ENCODE data around the gene CAMTA1. TPM values are rescaled to one million over a fixed set of nuclear protein-coding genes. Genes with fewer than 3 reads are reported as not detected.

Gene CAMTA1
- polyA plus RNA-seq, 1 of the 3 experiments (the other 2 are of a cell fraction), result 63.1 TPM

DNA sequence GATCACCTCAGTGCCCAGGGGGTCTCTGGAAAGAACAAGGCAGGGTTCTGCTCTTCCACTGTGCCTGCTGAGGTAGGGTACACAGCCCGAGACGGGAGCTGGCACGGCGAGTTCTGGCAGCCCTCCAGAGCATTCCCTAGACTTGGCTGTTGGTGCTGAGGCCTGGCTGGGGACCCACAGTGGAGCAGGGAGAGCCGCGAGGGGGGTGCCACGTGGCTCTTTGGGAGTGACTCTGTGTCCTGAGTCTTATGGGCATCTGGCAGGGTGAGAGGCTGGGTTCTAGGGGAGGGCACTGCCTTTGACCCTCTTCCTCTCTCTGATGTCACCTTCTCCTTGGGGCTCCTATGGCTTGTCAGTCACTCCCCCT lies 336.4 kb downstream of the CAMTA1 start (continued):
- no peak for TF ChIP-seq CTCF (IDR thresholded peaks at IDR 0.05)

GRCh38 chr1:7127322-7128075 lies 342.2 kb downstream of the CAMTA1 start:
- H3K27me3 ChIP-seq (ENCODE audit: insufficient read depth), result no peaks in the 10 kb centered on the region
- H3F3A ChIP-seq (replicated peaks; ENCODE audit: insufficient read depth), result no peaks in the 10 kb centered on the region
- no peak for DNase-seq
- WGBS (ENCODE audit: low lambda C conversion rate), result 87% methylated on average over 10 of the region's 12 CpGs
- no peaks in the 10 kb centered on the region for H4K20me1 ChIP-seq (ENCODE audit: insufficient read depth)
- TF ChIP-seq, protein P1, sequence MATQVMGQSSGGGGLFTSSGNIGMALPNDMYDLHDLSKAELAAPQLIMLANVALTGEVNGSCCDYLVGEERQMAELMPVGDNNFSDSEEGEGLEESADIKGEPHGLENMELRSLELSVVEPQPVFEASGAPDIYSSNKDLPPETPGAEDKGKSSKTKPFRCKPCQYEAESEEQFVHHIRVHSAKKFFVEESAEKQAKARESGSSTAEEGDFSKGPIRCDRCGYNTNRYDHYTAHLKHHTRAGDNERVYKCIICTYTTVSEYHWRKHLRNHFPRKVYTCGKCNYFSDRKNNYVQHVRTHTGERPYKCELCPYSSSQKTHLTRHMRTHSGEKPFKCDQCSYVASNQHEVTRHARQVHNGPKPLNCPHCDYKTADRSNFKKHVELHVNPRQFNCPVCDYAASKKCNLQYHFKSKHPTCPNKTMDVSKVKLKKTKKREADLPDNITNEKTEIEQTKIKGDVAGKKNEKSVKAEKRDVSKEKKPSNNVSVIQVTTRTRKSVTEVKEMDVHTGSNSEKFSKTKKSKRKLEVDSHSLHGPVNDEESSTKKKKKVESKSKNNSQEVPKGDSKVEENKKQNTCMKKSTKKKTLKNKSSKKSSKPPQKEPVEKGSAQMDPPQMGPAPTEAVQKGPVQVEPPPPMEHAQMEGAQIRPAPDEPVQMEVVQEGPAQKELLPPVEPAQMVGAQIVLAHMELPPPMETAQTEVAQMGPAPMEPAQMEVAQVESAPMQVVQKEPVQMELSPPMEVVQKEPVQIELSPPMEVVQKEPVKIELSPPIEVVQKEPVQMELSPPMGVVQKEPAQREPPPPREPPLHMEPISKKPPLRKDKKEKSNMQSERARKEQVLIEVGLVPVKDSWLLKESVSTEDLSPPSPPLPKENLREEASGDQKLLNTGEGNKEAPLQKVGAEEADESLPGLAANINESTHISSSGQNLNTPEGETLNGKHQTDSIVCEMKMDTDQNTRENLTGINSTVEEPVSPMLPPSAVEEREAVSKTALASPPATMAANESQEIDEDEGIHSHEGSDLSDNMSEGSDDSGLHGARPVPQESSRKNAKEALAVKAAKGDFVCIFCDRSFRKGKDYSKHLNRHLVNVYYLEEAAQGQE (IDR thresholded peaks at IDR 0.05; ENCODE audit: low read depth, low read length), result no peak
- TF ChIP-seq FOXJ3 (CRISPR knock-in tag; IDR thresholded peaks at IDR 0.05), result no peak
- no peak for TF ChIP-seq FOSL2 (IDR thresholded peaks at IDR 0.05; ENCODE audit: borderline replicate concordance, low read depth)
- TF ChIP-seq IRF3 (IDR thresholded peaks at IDR 0.05; ENCODE audit: low read depth, low read length), result no peak
- TF ChIP-seq NRF1 (IDR thresholded peaks at IDR 0.05; ENCODE audit: low read depth, low read length), result no peak
- no peak for TF ChIP-seq MAX (IDR thresholded peaks at IDR 0.05; ENCODE audit: low read depth)
- TF ChIP-seq MXI1 (IDR thresholded peaks at IDR 0.05; ENCODE audit: low read depth, low read length), result no peak
- TF ChIP-seq EZH2phosphoT487 (IDR thresholded peaks at IDR 0.05; ENCODE audit: borderline replicate concordance, low read depth), result no peak
- TF ChIP-seq, protein P2, sequence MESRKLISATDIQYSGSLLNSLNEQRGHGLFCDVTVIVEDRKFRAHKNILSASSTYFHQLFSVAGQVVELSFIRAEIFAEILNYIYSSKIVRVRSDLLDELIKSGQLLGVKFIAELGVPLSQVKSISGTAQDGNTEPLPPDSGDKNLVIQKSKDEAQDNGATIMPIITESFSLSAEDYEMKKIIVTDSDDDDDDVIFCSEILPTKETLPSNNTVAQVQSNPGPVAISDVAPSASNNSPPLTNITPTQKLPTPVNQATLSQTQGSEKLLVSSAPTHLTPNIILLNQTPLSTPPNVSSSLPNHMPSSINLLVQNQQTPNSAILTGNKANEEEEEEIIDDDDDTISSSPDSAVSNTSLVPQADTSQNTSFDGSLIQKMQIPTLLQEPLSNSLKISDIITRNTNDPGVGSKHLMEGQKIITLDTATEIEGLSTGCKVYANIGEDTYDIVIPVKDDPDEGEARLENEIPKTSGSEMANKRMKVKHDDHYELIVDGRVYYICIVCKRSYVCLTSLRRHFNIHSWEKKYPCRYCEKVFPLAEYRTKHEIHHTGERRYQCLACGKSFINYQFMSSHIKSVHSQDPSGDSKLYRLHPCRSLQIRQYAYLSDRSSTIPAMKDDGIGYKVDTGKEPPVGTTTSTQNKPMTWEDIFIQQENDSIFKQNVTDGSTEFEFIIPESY (IDR thresholded peaks at IDR 0.05; ENCODE audit: borderline replicate concordance, low read depth), result no peak
- TF ChIP-seq JUND (IDR thresholded peaks at IDR 0.05), result no peak
- no peak for TF ChIP-seq CTCF (IDR thresholded peaks at IDR 0.05)
- no peak for TF ChIP-seq RXRA (IDR thresholded peaks at IDR 0.05; ENCODE audit: borderline replicate concordance, low read depth)
- no peak for TF ChIP-seq GABPA (IDR thresholded peaks at IDR 0.05; ENCODE audit: low read depth)
- no peak for TF ChIP-seq USF1 (IDR thresholded peaks at IDR 0.05; ENCODE audit: borderline replicate concordance, low read depth)
- H3K9me2 ChIP-seq, result no peaks in the 10 kb centered on the region
- H3K27ac ChIP-seq (ENCODE audit: low read depth in 2 of 2, low read length in 1 of 2), result no peak overlapping the region
- no peak overlapping the region for H2AFZ ChIP-seq (ENCODE audit: low read depth)
- CTCF ChIA-PET, result interaction anchor here (1.0 kb wide), 1 partner anchor 56 kb away, joined by 3 read pairs; no protein-coding TSS in a partner anchor
- no peak overlapping the region for H3K4me3 ChIP-seq (ENCODE audit: low read depth in 2 of 2, low read length in 1 of 2)
- no peaks in the 10 kb centered on the region for H3K79me2 ChIP-seq (ENCODE audit: insufficient read depth)
- H3K4me2 ChIP-seq, result no peak overlapping the region
- H3K4me1 ChIP-seq (ENCODE audit: control insufficient read depth in 1 of 2, insufficient read depth in 2 of 2, low read depth in 1 of 2, low read length in 1 of 2), result peaks cover 0 to 7% of the 10 kb centered on the region in 2 experiments; a peak in 1 of 4 replicates
- POLR2A ChIA-PET, result no interaction called here
- no peaks in the 10 kb centered on the region for H3K36me3 ChIP-seq (replicated peaks in 1 of 2; ENCODE audit: control insufficient read depth in 1 of 2, insufficient read depth in 2 of 2, low read length in 1 of 2)
- no peak overlapping the region for H3K9ac ChIP-seq
- H3K9me3 ChIP-seq, result no peaks in the 10 kb centered on the region
